Hepatocyte (in vitro differentiated cells): ENCODE data around the gene CIDEA. TPM values are rescaled to one million over a fixed set of nuclear protein-coding genes. Genes with fewer than 3 reads are reported as not detected.

Experiments
- DNase-seq: peaks from one replicate; pipeline ENCODE4 v3.0.0-alpha.2; 2016; ENCODE audit warnings: low spot score
- H2AFZ ChIP-seq: fragments of 200-600 bp; sonication (generic); 2 replicates; pipeline ENCODE4 v1.6.0; 2016; ENCODE audit warnings: antibody characterized with exemption, mild to moderate bottlenecking
- H3K27ac ChIP-seq: fragments of 200-600 bp; sonication (generic); 2 replicates; pipeline ENCODE4 v1.5.1; 2016; ENCODE audit warnings: mild to moderate bottlenecking
- H3K27me3 ChIP-seq: fragments of 200-600 bp; sonication (generic); 2 replicates; pipeline ENCODE4 v1.6.1; 2016
- H3K36me3 ChIP-seq: fragments of 200-600 bp; sonication (generic); replicated peaks from 2 replicates; pipeline ENCODE4 v1.5.1; 2016; ENCODE audit warnings: low read depth; ENCODE audit not compliant: insufficient read depth
- H3K4me1 ChIP-seq: fragments of 200-600 bp; sonication (generic); 2 replicates; pipeline ENCODE4 v1.5.1; 2016; ENCODE audit warnings: mild to moderate bottlenecking, moderate library complexity; ENCODE audit not compliant: insufficient read depth
- H3K4me2 ChIP-seq: fragments of 200-600 bp; sonication (generic); 2 replicates; pipeline ENCODE4 v1.6.0; 2016
- H3K4me3 ChIP-seq: fragments of 200-600 bp; sonication (generic); 2 replicates; pipeline ENCODE4 v1.5.1; 2016; ENCODE audit warnings: mild to moderate bottlenecking
- H3K79me2 ChIP-seq: fragments of 200-600 bp; sonication (generic); 2 replicates; pipeline ENCODE4 v1.6.0; 2017; ENCODE audit warnings: mild to moderate bottlenecking
- H3K9me2 ChIP-seq: fragments of 200-600 bp; sonication (generic); replicated peaks from 2 replicates; pipeline ENCODE4 v1.6.0; 2017; ENCODE audit warnings: mild to moderate bottlenecking; ENCODE audit not compliant: insufficient read depth
- H3K9me3 ChIP-seq: fragments of 200-600 bp; sonication (generic); 2 replicates; pipeline ENCODE4 v1.5.1; 2016; ENCODE audit warnings: low read depth, mild to moderate bottlenecking
- H4K20me1 ChIP-seq: fragments of 200-600 bp; sonication (generic); 2 replicates; pipeline ENCODE4 v1.6.0; 2016; ENCODE audit warnings: mild to moderate bottlenecking; ENCODE audit not compliant: insufficient read depth, poor library complexity, severe bottlenecking
- EZH2 ChIP-seq: fragments of 200-600 bp; sonication (generic); IDR thresholded peaks from 2 replicates; pipeline ENCODE4 v1.6.1; 2016; ENCODE audit warnings: antibody characterized with exemption, mild to moderate bottlenecking, borderline replicate concordance
- EZH2phosphoT487 ChIP-seq: fragments of 200-600 bp; sonication (generic); IDR thresholded peaks from one replicate; pipeline ENCODE4 v1.6.1; 2018; ENCODE audit warnings: antibody characterized with exemption, mild to moderate bottlenecking, low read depth, moderate library complexity; ENCODE audit not compliant: unreplicated experiment, severe bottlenecking
- WGBS: methylation state at CpG from one replicate; pipeline ENCODE4 v1.1.6; 2016; ENCODE audit warnings: low lambda C conversion rate; ENCODE audit errors: missing lambda C conversion rate; 5-methylcytosine and 5-hydroxymethylcytosine counted together
- polyA plus RNA-seq: library from polyadenylated mRNA; unstranded; fragments of >200 nt; fragmentation: Nextera tagmentation; extraction: Ambion mirVana; gene quantifications from 2 replicates; pipeline ENCODE4 v1.2.1, GENCODE V29; 2016
- total RNA-seq: library from RNA; depleted of rRNA; stranded (reverse); fragments of >200 nt; gene quantifications from 2 replicates; pipeline ENCODE4 v1.2.3, GENCODE V29; 2014
- TF ChIP-seq, protein P1 (sequence below): fragments of 200-600 bp; sonication (generic); IDR thresholded peaks from 2 replicates; pipeline ENCODE4 v1.5.1; 2016; ENCODE audit warnings: antibody characterized with exemption, mild to moderate bottlenecking; ENCODE audit not compliant: poor library complexity

The CIDEA gene
- total and polyA plus RNA-seq, 2 experiments from 2014 or later, result not detected

DNA sequence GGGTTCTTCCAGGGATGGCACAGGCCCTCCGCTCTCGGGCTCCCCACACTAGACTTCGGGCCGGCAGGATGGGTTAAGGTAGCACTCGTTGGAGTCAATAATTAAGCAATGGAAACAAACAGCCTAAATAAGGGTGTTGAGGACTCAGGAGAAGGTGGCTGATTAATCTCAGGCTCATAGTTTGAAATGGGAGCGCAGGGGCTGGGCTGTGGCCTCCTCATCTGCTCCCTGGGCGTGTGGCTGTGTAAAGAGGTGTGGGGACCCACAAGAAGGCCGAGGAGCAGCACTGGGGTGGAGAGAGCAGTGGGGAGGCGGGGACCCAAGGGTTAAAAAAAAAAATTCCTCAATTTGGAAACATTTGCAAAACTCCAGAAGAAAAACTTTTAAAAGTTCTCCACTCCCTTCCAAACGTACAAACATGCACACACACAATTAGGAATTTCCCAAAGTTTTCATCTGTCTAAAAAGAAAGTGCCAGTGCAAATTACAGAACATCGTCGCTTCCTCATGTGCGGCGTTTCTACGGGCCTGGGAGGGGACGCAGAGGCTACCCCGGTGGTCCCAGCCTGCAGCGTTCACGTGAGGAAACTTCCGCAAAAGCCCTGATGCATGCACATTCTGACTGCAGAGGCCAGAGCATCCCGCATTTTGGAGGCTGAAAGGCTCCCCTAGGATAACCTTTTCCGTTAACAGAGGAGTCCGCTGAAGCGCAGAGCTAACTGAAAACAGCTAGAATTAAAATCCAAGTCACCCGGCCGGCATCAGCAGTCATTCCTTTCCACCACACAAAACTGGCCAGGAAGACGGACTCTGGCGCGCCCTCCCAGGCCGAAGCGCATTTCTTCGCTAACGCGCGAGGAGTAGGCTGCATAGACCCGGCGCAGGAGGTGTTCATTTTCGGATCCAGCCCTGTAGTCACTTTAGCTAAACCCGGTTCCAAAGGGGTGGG is 52.9 kb downstream of the CIDEA start:
- Histone ChIP-seq H3K4me3 (peak overlapping the region; percentile 51), H3K27ac (peak overlapping the region; percentile 92), H3K79me2 (peaks cover 24% of the 10 kb centered on the region), H3K9me3 (peaks cover 3% of the 10 kb centered on the region), H3K9me2 (no peaks in the 10 kb centered on the region), H3K4me1 (peaks cover 22% of the 10 kb centered on the region), H3K4me2 (peak overlapping the region; percentile 84), H2AFZ (peak overlapping the region; percentile 71), H3K27me3 (peaks cover 16% of the 10 kb centered on the region), H3K36me3 (no peaks in the 10 kb centered on the region), H4K20me1 (no peaks in the 10 kb centered on the region)
- peak; percentile 65 for DNase-seq
- TF ChIP-seq EZH2phosphoT487 (no peak), EZH2 (peak; percentile 65)
- TF ChIP-seq, protein P1, sequence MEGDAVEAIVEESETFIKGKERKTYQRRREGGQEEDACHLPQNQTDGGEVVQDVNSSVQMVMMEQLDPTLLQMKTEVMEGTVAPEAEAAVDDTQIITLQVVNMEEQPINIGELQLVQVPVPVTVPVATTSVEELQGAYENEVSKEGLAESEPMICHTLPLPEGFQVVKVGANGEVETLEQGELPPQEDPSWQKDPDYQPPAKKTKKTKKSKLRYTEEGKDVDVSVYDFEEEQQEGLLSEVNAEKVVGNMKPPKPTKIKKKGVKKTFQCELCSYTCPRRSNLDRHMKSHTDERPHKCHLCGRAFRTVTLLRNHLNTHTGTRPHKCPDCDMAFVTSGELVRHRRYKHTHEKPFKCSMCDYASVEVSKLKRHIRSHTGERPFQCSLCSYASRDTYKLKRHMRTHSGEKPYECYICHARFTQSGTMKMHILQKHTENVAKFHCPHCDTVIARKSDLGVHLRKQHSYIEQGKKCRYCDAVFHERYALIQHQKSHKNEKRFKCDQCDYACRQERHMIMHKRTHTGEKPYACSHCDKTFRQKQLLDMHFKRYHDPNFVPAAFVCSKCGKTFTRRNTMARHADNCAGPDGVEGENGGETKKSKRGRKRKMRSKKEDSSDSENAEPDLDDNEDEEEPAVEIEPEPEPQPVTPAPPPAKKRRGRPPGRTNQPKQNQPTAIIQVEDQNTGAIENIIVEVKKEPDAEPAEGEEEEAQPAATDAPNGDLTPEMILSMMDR, result peak; percentile 19
- WGBS, result 21% methylated on average over 39 of the region's 39 CpGs

DNA sequence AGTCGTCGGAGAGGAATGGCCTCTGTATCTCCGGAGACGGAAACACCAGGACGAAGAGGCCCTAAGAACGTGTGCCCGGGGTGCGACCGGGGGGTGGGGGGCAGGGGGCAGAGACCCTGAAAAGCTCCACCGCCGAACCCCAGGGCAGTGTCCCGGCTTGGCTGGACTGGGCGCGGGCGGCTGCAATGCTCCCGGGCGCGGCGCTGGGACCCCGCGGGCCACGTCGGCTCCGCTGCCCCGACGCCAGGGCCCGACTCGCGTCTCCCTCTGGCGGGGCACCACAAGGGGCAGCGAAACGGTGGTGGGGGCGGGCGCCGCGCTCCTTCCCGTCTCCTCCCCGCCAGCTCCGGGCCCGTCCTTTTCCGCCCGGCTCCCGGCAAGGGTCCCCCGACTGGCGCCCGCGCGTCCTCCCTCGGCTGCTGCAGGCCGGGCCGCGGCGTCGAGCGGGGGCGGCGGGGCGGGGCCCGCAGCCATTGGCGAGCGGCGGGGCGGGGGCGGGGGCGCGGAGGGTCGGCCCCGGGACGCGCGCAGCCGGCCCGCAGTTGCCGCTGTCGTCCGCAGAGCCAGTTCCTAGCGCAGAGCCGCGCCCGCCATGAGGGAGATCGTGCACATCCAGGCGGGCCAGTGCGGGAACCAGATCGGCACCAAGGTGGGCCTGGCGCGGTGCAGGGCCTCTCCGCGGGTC is 53.7 kb downstream of the CIDEA start, which contains the start of gene TUBB6:
TSS of gene TUBB6 (plus strand) at position 541 of the 685 bp plus-strand sequence. CDS start at position 593, 52 bp downstream.
- DNase-seq, result peak; percentile 83
- H3K27me3 ChIP-seq, result peaks cover 16% of the 10 kb centered on the region
- peak within 1 kb of the TSS; percentile 84 for H3K4me2 ChIP-seq
- H3K9me2 ChIP-seq, result no peaks in the 10 kb centered on the region
- H3K36me3 ChIP-seq, result no peaks in the 10 kb centered on the region
- H3K27ac ChIP-seq, result peak within 1 kb of the TSS; percentile 98
- H3K4me3 ChIP-seq, result peak within 1 kb of the TSS; percentile 94
- WGBS, result 3% methylated on average over 14 of the region's 88 CpGs
- no peak for TF ChIP-seq EZH2phosphoT487
- peak; percentile 18 for TF ChIP-seq EZH2
- peaks cover 24% of the 10 kb centered on the region for H3K79me2 ChIP-seq
- peak within 1 kb of the TSS; percentile 83 for H2AFZ ChIP-seq
- H3K4me1 ChIP-seq, result peaks cover 16% of the 10 kb centered on the region
- H3K9me3 ChIP-seq, result peaks cover 9% of the 10 kb centered on the region
- H4K20me1 ChIP-seq, result no peaks in the 10 kb centered on the region

DNA sequence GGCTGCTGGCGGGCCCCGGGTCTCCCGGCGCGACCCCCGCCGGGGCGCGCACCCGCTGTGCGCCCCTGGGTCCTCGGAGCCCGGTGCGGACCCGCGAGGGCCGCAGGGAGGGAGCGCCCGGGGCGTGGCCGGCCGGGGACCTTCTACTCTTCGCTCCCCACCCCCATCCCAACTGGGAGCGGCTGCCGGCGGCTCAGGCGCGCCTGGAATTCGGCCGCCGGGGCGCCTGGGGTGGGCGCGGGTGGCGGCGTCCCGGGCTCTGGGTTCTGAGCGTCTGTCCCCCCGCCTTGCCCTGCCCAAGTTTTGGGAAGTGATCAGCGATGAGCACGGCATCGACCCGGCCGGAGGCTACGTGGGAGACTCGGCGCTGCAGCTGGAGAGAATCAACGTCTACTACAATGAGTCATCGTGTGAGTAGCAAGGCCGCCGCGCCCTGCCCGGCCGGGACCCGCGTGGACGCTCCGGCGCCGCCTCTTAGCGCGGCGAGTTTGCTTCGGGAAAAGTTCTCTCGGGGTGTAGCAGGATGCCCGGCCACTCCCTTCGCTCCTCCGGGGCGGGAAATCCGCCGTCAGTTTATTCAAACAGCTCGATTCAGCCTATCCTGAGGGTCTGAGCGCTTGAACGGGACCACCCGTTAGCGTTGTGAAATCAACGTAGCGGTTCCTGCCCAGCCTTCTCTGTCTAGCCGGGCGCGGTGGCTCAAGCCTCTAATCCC is 54.4 kb downstream of the CIDEA start:
- peaks cover 24% of the 10 kb centered on the region for H3K79me2 ChIP-seq
- peak overlapping the region; percentile 83 for H2AFZ ChIP-seq
- H3K27ac ChIP-seq, result peak overlapping the region; percentile 98
- H4K20me1 ChIP-seq, result no peaks in the 10 kb centered on the region
- H3K27me3 ChIP-seq, result peaks cover 16% of the 10 kb centered on the region
- TF ChIP-seq EZH2phosphoT487 (no peak), EZH2 (no peak)
- H3K36me3 ChIP-seq, result no peaks in the 10 kb centered on the region
- peak overlapping the region; percentile 84 for H3K4me2 ChIP-seq
- peaks cover 15% of the 10 kb centered on the region for H3K4me1 ChIP-seq
- peak overlapping the region; percentile 94 for H3K4me3 ChIP-seq
- H3K9me2 ChIP-seq, result no peaks in the 10 kb centered on the region
- H3K9me3 ChIP-seq, result peaks cover 9% of the 10 kb centered on the region
- peak; percentile 91 for DNase-seq
- under 1% methylated on average over 60 of the region's 81 CpGs for WGBS

DNA sequence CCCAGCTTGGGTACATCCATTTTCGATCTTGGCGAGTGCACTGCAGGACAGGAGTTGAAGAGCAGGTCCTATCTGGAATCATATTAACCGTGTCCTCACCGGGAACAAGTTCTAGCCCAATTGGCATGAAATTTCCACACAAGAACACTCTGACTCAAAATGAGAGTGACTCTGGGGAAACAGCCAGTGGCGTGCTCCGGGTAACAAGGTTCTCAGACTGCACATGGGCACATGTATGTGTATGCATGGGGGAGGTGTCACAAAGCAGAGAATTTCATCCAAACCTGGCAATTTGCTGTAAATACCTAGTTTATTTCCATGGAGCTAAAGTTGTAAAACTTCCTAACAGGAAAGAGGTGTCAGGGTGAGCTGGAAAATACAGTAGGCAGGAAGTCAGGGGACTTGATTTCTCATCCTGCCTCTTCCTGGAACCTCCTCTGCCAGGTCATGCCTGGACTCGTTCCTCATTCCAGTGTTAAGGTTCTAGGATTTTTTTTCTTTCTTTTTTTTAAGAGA is 55.6 kb downstream of the CIDEA start:
- TF ChIP-seq, protein P1, result no peak
- TF ChIP-seq EZH2 (no peak), EZH2phosphoT487 (no peak)
- Histone ChIP-seq H3K36me3 (no peaks in the 10 kb centered on the region), H3K4me3 (peak overlapping the region; percentile 0), H3K27me3 (peaks cover 16% of the 10 kb centered on the region), H3K9me3 (peaks cover 9% of the 10 kb centered on the region), H3K9me2 (no peaks in the 10 kb centered on the region), H3K27ac (no peak overlapping the region), H3K79me2 (peaks cover 24% of the 10 kb centered on the region), H3K4me2 (peak overlapping the region; percentile 84), H2AFZ (no peak overlapping the region), H3K4me1 (peaks cover 15% of the 10 kb centered on the region), H4K20me1 (no peaks in the 10 kb centered on the region)
- DNase-seq, result no peak
- 62% methylated on average over 7 of the region's 7 CpGs for WGBS
